Right lobe of liver (tissue), 6 donors: ENCODE measurements around the gene KRT76. TPM values are rescaled to one million over a fixed set of nuclear protein-coding genes. Genes with fewer than 3 reads are reported as not detected.

ENCODE experiments used
- ATAC-seq, 4 donors: fragments of 200-7000 bp; cut with Tn5 transposase; one replicate each; pipeline ENCODE4 v1.9.1; 2020; ENCODE audit warnings: mild to moderate bottlenecking in 4 of 4, moderate library complexity in 4 of 4
- DNase-seq, 3 donors: peaks; one replicate each; pipeline ENCODE4 v3.0.0-alpha.2; 2020
- H3K27ac ChIP-seq, 3 donors: fragments of 200-600 bp; one replicate each; pipeline ENCODE4 v1.8.0; 2022
- H3K27me3 ChIP-seq, 2 donors: fragments of 200-600 bp; one replicate each; pipeline ENCODE4 v1.8.0; 2022
- H3K36me3 ChIP-seq, 4 donors: fragments of 200-600 bp; sonication (generic) in 1 of 4; one replicate each; pipeline versions ENCODE4 v1.5.1 to v1.8.0; 2017 to 2022; ENCODE audit warnings: control low read depth in 1 of 4
- H3K4me1 ChIP-seq, 4 donors: fragments of 200-600 bp; sonication (generic) in 1 of 4; one replicate each; pipeline versions ENCODE4 v1.5.1 to v1.8.0; 2017 to 2022; ENCODE audit warnings: control low read depth in 1 of 4
- H3K4me3 ChIP-seq, 3 donors: fragments of 200-600 bp; one replicate each; pipeline ENCODE4 v1.8.0; 2022
- H3K9me3 ChIP-seq, 4 donors: fragments of 200-600 bp; sonication (generic) in 1 of 4; one replicate each; pipeline versions ENCODE4 v1.5.1 to v1.8.0; 2017 to 2022; ENCODE audit warnings: control low read depth in 1 of 4
- POLR2A ChIP-seq: fragments of 450-650 bp; IDR thresholded peaks from one replicate; pipeline ENCODE4 v1.6.1; 2017; ENCODE audit warnings: antibody characterized with exemption, mild to moderate bottlenecking
- WGBS: methylation state at CpG from one replicate; pipeline ENCODE4 v1.1.6; 2018; ENCODE audit warnings: low coverage, low lambda C conversion rate; ENCODE audit not compliant: insufficient coverage; ENCODE audit errors: missing lambda C conversion rate; 5-methylcytosine and 5-hydroxymethylcytosine counted together
- intact Hi-C, 2 donors: fragments of 100-400 bp; cut with DNase I; formaldehyde crosslinking; loops; one replicate each; pipeline versions ENCODE4 v1.11.2 to v1.14.1; 2022
- total RNA-seq, 6 experiments: library from RNA; depleted of rRNA in 2 of 6; stranded (reverse); fragments of >200 nt in 2 of 6; fragmentation: NEBNext Ultra II Directional in 3 of 6; extraction: Animal tissue kit (Norgen Biotek cat#: 25700) in 3 of 6; gene quantifications; one replicate each; pipeline versions ENCODE4 v1.1.0 to v1.2.4, GENCODE V29; 2016 to 2023
- TF ChIP-seq, protein P1 (sequence below), 4 donors: fragments of 200-600 bp in 3 of 4; fragments of 450-650 bp in 1 of 4; IDR thresholded peaks; one replicate each; pipeline versions ENCODE4 v1.5.1 to v1.8.0; 2016 to 2022; ENCODE audit warnings: antibody characterized with exemption in 4 of 4, mild to moderate bottlenecking in 2 of 4
- donor health status: DM: no; HTN: yes; CAD: no.
- donor health status: DM: no; HTN: no; CAD: no.
- donor health status: DM: no; HTN: no; CAD: no.
- donor health status: DM: no; HTN: yes; CAD: no.
- donor health status: DM: no; HTN: yes; CAD: no.

The KRT76 gene
- total RNA-seq, 6 experiments from 2014 or later: not detected

- Histone ChIP-seq H3K4me1 (no peaks in the 10 kb centered on the region), H3K4me3 (no peak overlapping the region), H3K36me3 (no peaks in the 10 kb centered on the region), H3K27me3 (no peaks in the 10 kb centered on the region), H3K27ac (no peak overlapping the region), H3K9me3 (no peaks in the 10 kb centered on the region)
- TF ChIP-seq, protein P1, sequence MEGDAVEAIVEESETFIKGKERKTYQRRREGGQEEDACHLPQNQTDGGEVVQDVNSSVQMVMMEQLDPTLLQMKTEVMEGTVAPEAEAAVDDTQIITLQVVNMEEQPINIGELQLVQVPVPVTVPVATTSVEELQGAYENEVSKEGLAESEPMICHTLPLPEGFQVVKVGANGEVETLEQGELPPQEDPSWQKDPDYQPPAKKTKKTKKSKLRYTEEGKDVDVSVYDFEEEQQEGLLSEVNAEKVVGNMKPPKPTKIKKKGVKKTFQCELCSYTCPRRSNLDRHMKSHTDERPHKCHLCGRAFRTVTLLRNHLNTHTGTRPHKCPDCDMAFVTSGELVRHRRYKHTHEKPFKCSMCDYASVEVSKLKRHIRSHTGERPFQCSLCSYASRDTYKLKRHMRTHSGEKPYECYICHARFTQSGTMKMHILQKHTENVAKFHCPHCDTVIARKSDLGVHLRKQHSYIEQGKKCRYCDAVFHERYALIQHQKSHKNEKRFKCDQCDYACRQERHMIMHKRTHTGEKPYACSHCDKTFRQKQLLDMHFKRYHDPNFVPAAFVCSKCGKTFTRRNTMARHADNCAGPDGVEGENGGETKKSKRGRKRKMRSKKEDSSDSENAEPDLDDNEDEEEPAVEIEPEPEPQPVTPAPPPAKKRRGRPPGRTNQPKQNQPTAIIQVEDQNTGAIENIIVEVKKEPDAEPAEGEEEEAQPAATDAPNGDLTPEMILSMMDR (IDR thresholded peaks at IDR 0.05): no peak
- TF ChIP-seq POLR2A: no peak
- ATAC-seq (no peak), DNase-seq (no peak)
- 13% methylated on average over 4 of the region's 16 CpGs for WGBS
- intact Hi-C loops: no loop called here
These were observed 45.8 kb upstream of the KRT76 start for GRCh38 chr12:52822771-52823510.

GRCh38 chr12:52821826-52822660 lies 44.9 kb upstream of the KRT76 start:
- Histone ChIP-seq H3K27ac (no peak overlapping the region), H3K4me1 (no peaks in the 10 kb centered on the region), H3K36me3 (no peaks in the 10 kb centered on the region), H3K4me3 (no peak overlapping the region), H3K27me3 (no peaks in the 10 kb centered on the region), H3K9me3 (no peaks in the 10 kb centered on the region)
- DNase-seq (no peak), ATAC-seq (no peak)
- 55% methylated on average over 5 of the region's 10 CpGs for WGBS
- intact Hi-C loops: no loop called here
- TF ChIP-seq, protein P1 (IDR thresholded peaks at IDR 0.05): no peak
- no peak for TF ChIP-seq POLR2A

DNA sequence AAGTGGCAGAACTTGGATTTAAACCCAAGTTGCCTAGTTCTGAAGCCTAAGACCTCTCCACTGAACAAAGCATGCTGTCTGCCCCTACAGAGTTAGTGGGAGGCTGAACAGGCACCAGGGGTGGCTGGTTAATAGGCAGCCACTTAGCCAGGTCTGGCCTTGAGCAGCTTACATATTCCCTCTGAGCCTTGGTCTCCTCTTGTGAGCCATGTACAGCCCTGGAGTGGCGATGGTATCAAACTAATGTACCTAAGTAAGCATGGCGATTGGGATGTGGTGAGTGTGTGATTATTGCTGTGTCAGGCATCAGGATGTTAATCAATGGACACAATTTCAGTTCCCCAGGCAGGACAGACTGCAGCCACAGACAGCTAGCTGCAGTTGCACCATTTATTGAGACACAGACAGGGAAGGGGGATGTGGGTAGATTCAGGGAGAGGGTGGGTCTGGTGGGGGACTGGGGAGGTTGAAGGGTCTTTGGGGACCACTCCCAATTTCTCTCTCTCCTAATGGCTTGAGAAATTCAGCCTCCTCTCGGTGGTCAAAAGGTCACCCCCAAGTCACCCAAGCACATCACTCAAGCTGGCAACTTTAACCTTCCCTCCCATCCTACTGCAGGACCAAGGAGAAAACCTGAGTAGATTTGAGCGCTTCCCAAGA lies 44.1 kb upstream of the KRT76 start:
- no peak overlapping the region for H3K4me3 ChIP-seq
- intact Hi-C loops: no loop called here
- 63% methylated on average over 1 of the region's 4 CpGs for WGBS
- no peaks in the 10 kb centered on the region for H3K36me3 ChIP-seq
- ATAC-seq (no peak), DNase-seq (no peak)
- no peaks in the 10 kb centered on the region for H3K27me3 ChIP-seq
- H3K27ac ChIP-seq: no peak overlapping the region
- TF ChIP-seq, protein P1 (IDR thresholded peaks at IDR 0.05): no peak
- no peak for TF ChIP-seq POLR2A
- no peaks in the 10 kb centered on the region for H3K4me1 ChIP-seq
- no peaks in the 10 kb centered on the region for H3K9me3 ChIP-seq

- WGBS: 68% methylated on average over 5 of the region's 6 CpGs
- DNase-seq (no peak), ATAC-seq (no peak)
- Histone ChIP-seq H3K36me3 (no peaks in the 10 kb centered on the region), H3K4me3 (no peak overlapping the region), H3K27ac (no peak overlapping the region), H3K27me3 (no peaks in the 10 kb centered on the region), H3K9me3 (no peaks in the 10 kb centered on the region), H3K4me1 (no peaks in the 10 kb centered on the region)
- intact Hi-C loops: no loop called here
- TF ChIP-seq, protein P1 (IDR thresholded peaks at IDR 0.05): no peak
- no peak for TF ChIP-seq POLR2A
These were observed 43.4 kb upstream of the KRT76 start for GRCh38 chr12:52820521-52820920.
